Loucy (cell line): ENCODE results near the gene TTLL9.

ENCODE experiments used
- EZH2phosphoT487 ChIP-seq: fragments of 200-600 bp; IDR thresholded peaks from 2 replicates; pipeline ENCODE4 v1.6.1; 2018; ENCODE audit warnings: antibody characterized with exemption, mild to moderate bottlenecking, moderate library complexity, borderline replicate concordance
- TF ChIP-seq, protein P1 (sequence below): fragments of 200-600 bp; sonication (generic); conservative IDR thresholded peaks from 2 replicates; pipeline ENCODE4 v1.5.1; 2014; ENCODE audit warnings: mild to moderate bottlenecking, antibody characterized with exemption, low read length

DNA sequence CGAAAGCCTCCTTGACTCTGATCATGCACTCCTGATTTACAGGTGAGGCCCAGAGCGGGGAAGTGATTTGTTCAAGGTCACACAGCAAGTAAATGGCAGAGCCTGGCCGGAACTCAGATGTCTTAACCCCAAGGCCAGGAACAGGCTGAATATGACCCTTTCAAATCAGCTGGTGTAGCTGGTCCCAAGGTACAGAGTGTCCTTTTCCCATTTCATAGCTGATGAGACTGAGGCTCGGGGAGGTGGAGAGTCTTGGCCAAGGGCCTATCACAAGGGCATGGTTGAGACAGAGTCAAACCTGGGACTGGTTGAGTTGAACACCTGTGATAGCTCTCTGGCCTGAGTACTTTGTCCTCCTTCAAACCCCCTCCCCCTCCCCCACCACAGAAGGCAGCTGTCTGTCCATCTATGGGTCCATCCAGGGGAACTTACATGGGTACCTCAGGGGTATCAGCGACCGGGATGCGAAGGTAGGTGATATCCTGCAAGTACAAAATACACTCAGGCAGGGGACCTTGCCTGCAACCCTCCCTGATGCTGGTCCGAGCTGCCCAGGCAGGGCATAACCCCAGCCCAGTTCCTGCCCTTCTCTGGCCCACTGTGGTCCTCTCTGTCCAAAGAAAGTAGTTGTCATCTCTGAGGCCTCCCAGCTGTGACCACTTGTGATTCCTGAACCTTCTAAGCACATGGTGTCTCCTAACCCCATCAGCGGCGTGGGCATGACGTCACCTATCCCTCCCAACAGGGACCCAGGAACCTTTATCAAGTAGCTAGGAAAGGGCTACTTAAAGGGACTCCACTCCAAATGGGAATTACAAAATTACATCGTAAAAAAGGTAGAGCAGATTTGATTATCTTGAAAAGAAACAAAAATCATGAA, 5.7 kb upstream of the TTLL9 start:
- TF ChIP-seq, protein P1, sequence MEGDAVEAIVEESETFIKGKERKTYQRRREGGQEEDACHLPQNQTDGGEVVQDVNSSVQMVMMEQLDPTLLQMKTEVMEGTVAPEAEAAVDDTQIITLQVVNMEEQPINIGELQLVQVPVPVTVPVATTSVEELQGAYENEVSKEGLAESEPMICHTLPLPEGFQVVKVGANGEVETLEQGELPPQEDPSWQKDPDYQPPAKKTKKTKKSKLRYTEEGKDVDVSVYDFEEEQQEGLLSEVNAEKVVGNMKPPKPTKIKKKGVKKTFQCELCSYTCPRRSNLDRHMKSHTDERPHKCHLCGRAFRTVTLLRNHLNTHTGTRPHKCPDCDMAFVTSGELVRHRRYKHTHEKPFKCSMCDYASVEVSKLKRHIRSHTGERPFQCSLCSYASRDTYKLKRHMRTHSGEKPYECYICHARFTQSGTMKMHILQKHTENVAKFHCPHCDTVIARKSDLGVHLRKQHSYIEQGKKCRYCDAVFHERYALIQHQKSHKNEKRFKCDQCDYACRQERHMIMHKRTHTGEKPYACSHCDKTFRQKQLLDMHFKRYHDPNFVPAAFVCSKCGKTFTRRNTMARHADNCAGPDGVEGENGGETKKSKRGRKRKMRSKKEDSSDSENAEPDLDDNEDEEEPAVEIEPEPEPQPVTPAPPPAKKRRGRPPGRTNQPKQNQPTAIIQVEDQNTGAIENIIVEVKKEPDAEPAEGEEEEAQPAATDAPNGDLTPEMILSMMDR, result no peak
- TF ChIP-seq EZH2phosphoT487, result no peak
